22Rv1 (cell line): ENCODE measurements around the gene CTBP2.

Experiments
- CTCF ChIP-seq: fragments of 450-650 bp; IDR thresholded peaks from 2 replicates; pipeline ENCODE4 v1.5.1; 2017; ENCODE audit warnings: mild to moderate bottlenecking
- ZFX ChIP-seq: fragments of 450-650 bp; IDR thresholded peaks from 2 replicates; pipeline ENCODE4 v1.6.1; 2017; ENCODE audit warnings: antibody characterized with exemption, borderline replicate concordance

- TF ChIP-seq CTCF (no peak), ZFX (no peak)
Observed at GRCh38 chr10:125159932-125160855, at the start of gene CTBP2.
